VCaP (cell line): ENCODE measurements around the gene GSE1.

Experiments
- H3K27ac ChIP-seq: fragments of 450-650 bp; 2 replicates; pipeline ENCODE4 v1.5.1; 2017
- CTCF ChIP-seq: fragments of 450-650 bp; conservative IDR thresholded peaks from 2 replicates; pipeline ENCODE4 v1.5.1; 2017; ENCODE audit warnings: mild to moderate bottlenecking, moderate library complexity

The GSE1 gene

GRCh38 chr16:85618521-85618920, 5.4 kb downstream of the GSE1 start:
- no peak for TF ChIP-seq CTCF
- no peak overlapping the region for H3K27ac ChIP-seq

- TF ChIP-seq CTCF = no peak
- no peak overlapping the region for H3K27ac ChIP-seq
Observed at GRCh38 chr16:85619101-85619891, 6.2 kb downstream of the GSE1 start.

GRCh38 chr16:85620374-85620773, 7.3 kb downstream of the GSE1 start:
- peak overlapping the region; percentile 65; the same call in 1 of the 2 replicates for H3K27ac ChIP-seq
- no peak for TF ChIP-seq CTCF

- TF ChIP-seq CTCF = no peak
Observed at GRCh38 chr16:85621698-85622428, 8.7 kb downstream of the GSE1 start.

GRCh38 chr16:85622683-85623082, 9.6 kb downstream of the GSE1 start:
- H3K27ac ChIP-seq = peak overlapping the region; percentile 65
- TF ChIP-seq CTCF = no peak

More at GRCh38 chr16:85621698-85622428, 8.7 kb downstream of the GSE1 start:
- H3K27ac ChIP-seq = peak overlapping the region; percentile 65

- no peak for TF ChIP-seq CTCF
- no peak overlapping the region for H3K27ac ChIP-seq
Observed at GRCh38 chr16:85623250-85623649, 10.1 kb downstream of the GSE1 start.

GRCh38 chr16:85623997-85624601, 11.0 kb downstream of the GSE1 start:
- no peak for TF ChIP-seq CTCF
- no peak overlapping the region for H3K27ac ChIP-seq
